SK-N-SH (cell line): Measurements from ENCODE around the gene NSD2. TPM values are rescaled to one million over a fixed set of nuclear protein-coding genes. Genes with fewer than 3 reads are reported as not detected.

Source experiments
- CTCF ChIA-PET: fragments of 300-600, 350-600 bp; formaldehyde crosslinking; extraction: SDS; loops from one replicate; lab custom pipeline; 2021; lab: Yijun Ruan, JAX
- POLR2A ChIA-PET: fragments of 350-600 bp; sonication (Branson Sonifier 250); formaldehyde crosslinking; extraction: SDS; loops from one replicate; lab custom pipeline; 2020; ENCODE audit warnings: antibody characterized with exemption, inconsistent platforms; lab: Yijun Ruan, JAX
- DNase-seq: peaks from one replicate; pipeline ENCODE4 v3.0.0; 2012
- H2AFZ ChIP-seq: fragments of 200-600 bp; sonication (generic); 2 replicates; pipeline ENCODE4 v1.8.1; 2016; ENCODE audit warnings: antibody characterized with exemption, mild to moderate bottlenecking, low read depth
- H3F3A ChIP-seq: fragments of 200-600 bp; sonication (generic); replicated peaks from 2 replicates; pipeline ENCODE3; 2016; ENCODE audit warnings: antibody characterized with exemption, mild to moderate bottlenecking; ENCODE audit not compliant: insufficient read depth
- H3K27ac ChIP-seq, 2 experiments: fragments of 200-500 bp in 1 of 2; fragments of 200-600 bp in 1 of 2; sonication (Bioruptor generic) in 1 of 2; sonication (generic), shearing (Covaris generic) in 1 of 2; 2 replicates each; pipeline versions ENCODE4 v1.5.1 to v1.6.1; 2014 to 2016; ENCODE audit warnings: low read depth in 2 of 2, inconsistent platforms in 1 of 2, low read length in 1 of 2, mild to moderate bottlenecking in 1 of 2, mixed read lengths in 1 of 2
- H3K27me3 ChIP-seq: fragments of 200-600 bp; sonication (generic), shearing (Covaris generic); 2 replicates; pipeline ENCODE4 v1.6.1; 2016; ENCODE audit warnings: mixed run types; ENCODE audit not compliant: insufficient read depth
- H3K36me3 ChIP-seq, 2 experiments: fragments of 200-500 bp in 1 of 2; fragments of 200-600 bp in 1 of 2; sonication (Bioruptor generic) in 1 of 2; sonication (generic) in 1 of 2; replicated peaks in 1 of 2; 2 replicates each; pipeline versions ENCODE3 to v1.5.1; 2014 to 2016; ENCODE audit warnings: low read length in 1 of 2, mild to moderate bottlenecking in 1 of 2; ENCODE audit not compliant: insufficient read depth in 2 of 2, control insufficient read depth in 1 of 2
- H3K4me1 ChIP-seq, 2 experiments: fragments of 200-500 bp in 1 of 2; fragments of 200-600 bp in 1 of 2; sonication (Bioruptor generic) in 1 of 2; sonication (generic), shearing (Covaris generic) in 1 of 2; 2 replicates each; pipeline versions ENCODE4 v1.5.1 to v1.6.1; 2014 to 2016; ENCODE audit warnings: low read depth in 1 of 2, low read length in 1 of 2, mixed run types in 1 of 2; ENCODE audit not compliant: insufficient read depth in 2 of 2, control insufficient read depth in 1 of 2
- H3K4me2 ChIP-seq: fragments of 200-600 bp; sonication (generic), shearing (Covaris generic); 2 replicates; pipeline ENCODE4 v1.6.1; 2017; ENCODE audit warnings: mixed run types
- H3K4me3 ChIP-seq, 2 experiments: fragments of 200-500 bp in 1 of 2; fragments of 200-600 bp in 1 of 2; sonication (Bioruptor generic) in 1 of 2; sonication (generic), shearing (Covaris generic) in 1 of 2; 2 replicates each; pipeline versions ENCODE4 v1.5.1 to v1.8.1; 2014 to 2016; ENCODE audit warnings: low read depth in 2 of 2, inconsistent platforms in 1 of 2, low read length in 1 of 2, mild to moderate bottlenecking in 1 of 2, mixed read lengths in 1 of 2, moderate library complexity in 1 of 2
- H3K79me2 ChIP-seq: fragments of 200-600 bp; sonication (generic); 2 replicates; pipeline ENCODE4 v1.8.1; 2017; ENCODE audit warnings: mild to moderate bottlenecking; ENCODE audit not compliant: insufficient read depth
- H3K9ac ChIP-seq: fragments of 200-600 bp; sonication (generic); 2 replicates; pipeline ENCODE4 v1.6.1; 2017; ENCODE audit warnings: mixed run types
- H3K9me2 ChIP-seq: fragments of 200-600 bp; sonication (generic); 2 replicates; pipeline ENCODE4 v1.6.1; 2017; ENCODE audit warnings: mixed run types
- H3K9me3 ChIP-seq: fragments of 200-600 bp; sonication (generic); 2 replicates; pipeline ENCODE4 v1.6.1; 2017; ENCODE audit warnings: mixed run types, mild to moderate bottlenecking, moderate library complexity
- H4K20me1 ChIP-seq: fragments of 200-600 bp; sonication (generic); 2 replicates; pipeline ENCODE4 v1.6.1; 2017; ENCODE audit warnings: mild to moderate bottlenecking, mixed run types; ENCODE audit not compliant: insufficient read depth
- CTCF ChIP-seq: fragments of 200-600 bp; sonication (generic); IDR thresholded peaks from 2 replicates; pipeline ENCODE4 v1.6.1; 2017; ENCODE audit warnings: antibody characterized with exemption, mild to moderate bottlenecking, moderate library complexity
- EP300 ChIP-seq, 2 experiments: IDR thresholded peaks; 2 replicates each; pipeline versions ENCODE4 v1.4.0 to v1.6.1; 2012; ENCODE audit warnings: borderline replicate concordance in 1 of 2, low read depth in 1 of 2, low read length in 1 of 2
- EZH2phosphoT487 ChIP-seq: fragments of 200-600 bp; sonication (generic); IDR thresholded peaks from 2 replicates; pipeline ENCODE4 v1.6.1; 2017; ENCODE audit warnings: low read depth, mixed run types, mild to moderate bottlenecking, antibody characterized with exemption, moderate library complexity, borderline replicate concordance
- FOSL2 ChIP-seq: IDR thresholded peaks from 2 replicates; pipeline ENCODE4 v1.4.0; 2012; ENCODE audit warnings: low read depth, mild to moderate bottlenecking, moderate library complexity, borderline replicate concordance
- GABPA ChIP-seq: IDR thresholded peaks from 2 replicates; pipeline ENCODE4 v1.4.0; 2012; ENCODE audit warnings: low read depth, mild to moderate bottlenecking
- MAX ChIP-seq: IDR thresholded peaks from 2 replicates; pipeline ENCODE4 v1.4.0; 2012; ENCODE audit warnings: low read depth
- MXI1 ChIP-seq: IDR thresholded peaks from 2 replicates; pipeline ENCODE4 v1.6.1; 2012; ENCODE audit warnings: mild to moderate bottlenecking, low read depth, low read length, improper control_type of control experiment
- NRF1 ChIP-seq: IDR thresholded peaks from 2 replicates; pipeline ENCODE4 v1.6.1; 2012; ENCODE audit warnings: low read depth, mild to moderate bottlenecking, low read length
- POLR2AphosphoS5 ChIP-seq: IDR thresholded peaks from 2 replicates; pipeline ENCODE4 v1.6.1; 2012; ENCODE audit warnings: low read depth, low read length
- RCOR1 ChIP-seq: fragments of 150-350 bp; IDR thresholded peaks from 2 replicates; pipeline ENCODE4 v1.6.1; 2017; ENCODE audit warnings: antibody characterized with exemption, low read length
- REST ChIP-seq: IDR thresholded peaks from 2 replicates; pipeline ENCODE4 v1.6.1; 2012; ENCODE audit warnings: mild to moderate bottlenecking, low read depth, low read length, moderate library complexity
- TAF1 ChIP-seq: IDR thresholded peaks from 2 replicates; pipeline ENCODE4 v1.6.1; 2012; ENCODE audit warnings: low read depth, mild to moderate bottlenecking, low read length, moderate library complexity, borderline replicate concordance
- TEAD4 ChIP-seq: IDR thresholded peaks from 2 replicates; pipeline ENCODE4 v1.4.0; 2012; ENCODE audit warnings: mild to moderate bottlenecking, borderline replicate concordance; ENCODE audit not compliant: insufficient read depth
- USF1 ChIP-seq: IDR thresholded peaks from 2 replicates; pipeline ENCODE4 v1.4.0; 2012; ENCODE audit warnings: low read depth, borderline replicate concordance
- USF2 ChIP-seq: fragments of 150-350 bp; IDR thresholded peaks from 2 replicates; pipeline ENCODE4 v1.6.1; 2017; ENCODE audit warnings: antibody characterized with exemption, low read length, low read depth, borderline replicate concordance
- ZBTB33 ChIP-seq: IDR thresholded peaks from 2 replicates; pipeline ENCODE4 v1.4.0; 2012; ENCODE audit warnings: low read depth, borderline replicate concordance
- WGBS: methylation state at CpG from one replicate; pipeline ENCODE4 v1.1.6; 2017; ENCODE audit warnings: low lambda C conversion rate; 5-methylcytosine and 5-hydroxymethylcytosine counted together
- polyA plus RNA-seq, 3 experiments: library from polyadenylated mRNA; depleted of rRNA; stranded (reverse); fragments of >200 nt; gene quantifications; 2 replicates each; pipeline ENCODE4 v1.2.3, GENCODE V29; 2012

NSD2 gene
- polyA plus RNA-seq (2012; rRNA removed): 28.0 and 34.2 TPM in 2 replicates
- polyA plus RNA-seq (2012; cell fraction: cytosol; rRNA removed): 20.4 and 23.3 TPM in 2 replicates
- polyA plus RNA-seq (2012; cell fraction: nucleus; rRNA removed): 72.9 and 92.5 TPM in 2 replicates

- peak; percentile 98 for DNase-seq
- CTCF ChIA-PET: interaction anchor here (1.3 to 1.4 kb wide), 3 partner anchors 14 to 143 kb away, joined by 3 to 12 read pairs (median 4); no protein-coding TSS in a partner anchor
- Histone ChIP-seq H3K36me3 (no peaks in the 10 kb centered on the region), H3K4me1 (peaks cover 17 to 26% of the 10 kb centered on the region in 2 experiments), H2AFZ (peak within 1 kb of the TSS; percentile 71), H3K27me3 (no peaks in the 10 kb centered on the region), H3K4me2 (peak within 1 kb of the TSS; percentile 98), H3F3A (peaks cover 25% of the 10 kb centered on the region), H3K79me2 (peaks cover 47% of the 10 kb centered on the region), H3K9me3 (no peaks in the 10 kb centered on the region), H3K9me2 (no peaks in the 10 kb centered on the region), H3K27ac (peak within 1 kb of the TSS; percentile 91 to 92), H3K9ac (peak within 1 kb of the TSS; percentile 92), H3K4me3 (peak within 1 kb of the TSS; percentile 75 to 79), H4K20me1 (peaks cover 8% of the 10 kb centered on the region; the same call in 1 of the 2 replicates)
- WGBS: 2% methylated on average over 11 of the region's 155 CpGs
- POLR2A ChIA-PET: interaction anchor here (0.6 to 1.7 kb wide), 2 partner anchors 14 to 623 kb away, joined by 3 to 11 read pairs; partner anchors contain the start of gene LETM1
- TF ChIP-seq NRF1 (peak; percentile 21; the same call in 1 of the 2 replicates), USF2 (no peak), USF1 (no peak), CTCF (no peak), RCOR1 (no peak), EP300 (IDR thresholded peaks at IDR 0.05; ENCODE audit: borderline replicate concordance in 1 of 2, low read depth in 1 of 2, low read length in 1 of 2) (no peak), TAF1 (peak; percentile 52; the same call in 1 of the 2 replicates), FOSL2 (no peak), REST (no peak), ZBTB33 (no peak), EZH2phosphoT487 (no peak), TEAD4 (no peak), POLR2AphosphoS5 (peak; percentile 48; the same call in 1 of the 2 replicates), GABPA (no peak), MAX (peak; percentile 84), MXI1 (peak; percentile 45; the same call in 1 of the 2 replicates)
Measured at GRCh38 chr4:1870578-1871443, at the start of gene NSD2. Gene NSD2 (plus strand): TSS chr4:1871393. CDS start chr4:1900655, 29,262 bp downstream.
